HG03442 (cell line): ENCODE measurements around the gene INSIG1.

Experiments used
- ATAC-seq: cut with Tn5 transposase; IDR thresholded peaks from one replicate; pipeline ENCODE4 v1.9.1; 2021; ENCODE audit warnings: mild to moderate bottlenecking, moderate library complexity; ENCODE audit not compliant: unreplicated experiment

The INSIG1 gene

GRCh38 chr7:155346285-155346684 is 48.6 kb downstream of the INSIG1 start:
- no peak for ATAC-seq

GRCh38 chr7:155348806-155349205 is 51.1 kb downstream of the INSIG1 start:
- ATAC-seq: no peak

- no peak for ATAC-seq
Observed at GRCh38 chr7:155349601-155350331, 52.1 kb downstream of the INSIG1 start.

GRCh38 chr7:155351120-155351870 is 53.6 kb downstream of the INSIG1 start:
- ATAC-seq: no peak

- no peak for ATAC-seq
Observed at GRCh38 chr7:155352076-155352752, 54.5 kb downstream of the INSIG1 start.

- no peak for ATAC-seq
Observed at GRCh38 chr7:155352753-155353115, 55.1 kb downstream of the INSIG1 start.

- no peak for ATAC-seq
Observed at GRCh38 chr7:155353256-155353897, 55.7 kb downstream of the INSIG1 start.

- no peak for ATAC-seq
Observed at GRCh38 chr7:155354371-155355048, 56.8 kb downstream of the INSIG1 start.

GRCh38 chr7:155355176-155355575 is 57.5 kb downstream of the INSIG1 start:
- ATAC-seq: no peak

- ATAC-seq: no peak
Observed at GRCh38 chr7:155355745-155356144, 58.1 kb downstream of the INSIG1 start.

GRCh38 chr7:155356323-155357105 is 58.8 kb downstream of the INSIG1 start:
- no peak for ATAC-seq

- no peak for ATAC-seq
Observed at GRCh38 chr7:155357573-155358041, 59.9 kb downstream of the INSIG1 start.

- no peak for ATAC-seq
Observed at GRCh38 chr7:155358066-155358947, 60.6 kb downstream of the INSIG1 start.

- ATAC-seq: no peak
Observed at GRCh38 chr7:155358948-155359712, 61.5 kb downstream of the INSIG1 start.
